Glutamatergic neuron (in vitro differentiated cells): ENCODE results near the gene EPB41L4B. TPM values are rescaled to one million over a fixed set of nuclear protein-coding genes. Genes with fewer than 3 reads are reported as not detected.

Source experiments
- DNase-seq: peaks from one replicate; pipeline ENCODE4 v3.0.0; 2022
- H3K27ac Mint-ChIP-seq: one replicate; pipeline ENCODE4 v1.8.0; 2020; ENCODE audit warnings: mild to moderate bottlenecking, mixed read lengths, inconsistent platforms; ENCODE audit not compliant: unreplicated experiment
- H3K27me3 Mint-ChIP-seq: one replicate; pipeline ENCODE4 v1.8.0; 2020; ENCODE audit warnings: mild to moderate bottlenecking, moderate library complexity, mixed read lengths, inconsistent platforms; ENCODE audit not compliant: unreplicated experiment
- H3K36me3 Mint-ChIP-seq: one replicate; pipeline ENCODE4 v1.8.0; 2020; ENCODE audit warnings: mild to moderate bottlenecking, mixed read lengths, inconsistent platforms; ENCODE audit not compliant: unreplicated experiment
- H3K4me1 Mint-ChIP-seq: one replicate; pipeline ENCODE4 v1.8.0; 2020; ENCODE audit warnings: mild to moderate bottlenecking, low read depth, mixed read lengths, inconsistent platforms; ENCODE audit not compliant: unreplicated experiment
- H3K4me3 Mint-ChIP-seq: one replicate; pipeline ENCODE4 v1.8.0; 2020; ENCODE audit warnings: mild to moderate bottlenecking, mixed read lengths, inconsistent platforms; ENCODE audit not compliant: unreplicated experiment
- H3K9me3 Mint-ChIP-seq: one replicate; pipeline ENCODE4 v1.8.0; 2020; ENCODE audit warnings: mild to moderate bottlenecking, moderate library complexity, mixed read lengths, inconsistent platforms; ENCODE audit not compliant: unreplicated experiment
- CTCF ChIP-seq: fragments of 200-600 bp; sonication (generic); IDR thresholded peaks from one replicate; pipeline ENCODE4 v1.5.0; 2021; ENCODE audit not compliant: partially characterized antibody, unreplicated experiment
- total RNA-seq: library from RNA; stranded (reverse); fragmentation: NEBNext Ultra II Directional; extraction: Animal tissue kit (Norgen Biotek cat#: 25700); gene quantifications from one replicate; pipeline ENCODE4 v1.2.1, GENCODE V29; 2021; ENCODE audit not compliant: unreplicated experiment

EPB41L4B gene
- total RNA-seq, 1 donor from 2014 or later, result 10.0 TPM

- Mint-ChIP-seq H3K27ac (no peak overlapping the region), H3K9me3 (peaks cover 6% of the 10 kb centered on the region), H3K4me3 (no peak overlapping the region), H3K36me3 (no peaks in the 10 kb centered on the region), H3K4me1 (peaks cover 1% of the 10 kb centered on the region), H3K27me3 (peaks cover 3% of the 10 kb centered on the region)
- no peak for DNase-seq
- TF ChIP-seq CTCF, result no peak
Observed at GRCh38 chr9:109205526-109205925, 115.3 kb downstream of the EPB41L4B start.

GRCh38 chr9:109203761-109204360, 117.0 kb downstream of the EPB41L4B start:
- peaks cover 6% of the 10 kb centered on the region for H3K9me3 Mint-ChIP-seq
- H3K4me3 Mint-ChIP-seq, result no peak overlapping the region
- H3K36me3 Mint-ChIP-seq, result no peaks in the 10 kb centered on the region
- H3K27ac Mint-ChIP-seq, result no peak overlapping the region
- no peak for DNase-seq
- peaks cover 3% of the 10 kb centered on the region for H3K27me3 Mint-ChIP-seq
- no peaks in the 10 kb centered on the region for H3K4me1 Mint-ChIP-seq
- no peak for TF ChIP-seq CTCF

GRCh38 chr9:109199676-109200075, 121.2 kb downstream of the EPB41L4B start:
- H3K27me3 Mint-ChIP-seq, result peaks cover 3% of the 10 kb centered on the region
- H3K4me3 Mint-ChIP-seq, result no peak overlapping the region
- DNase-seq, result no peak
- peaks cover 9% of the 10 kb centered on the region for H3K4me1 Mint-ChIP-seq
- no peaks in the 10 kb centered on the region for H3K36me3 Mint-ChIP-seq
- H3K9me3 Mint-ChIP-seq, result peaks cover 4% of the 10 kb centered on the region
- TF ChIP-seq CTCF, result no peak
- H3K27ac Mint-ChIP-seq, result no peak overlapping the region

- TF ChIP-seq CTCF, result no peak
- H3K9me3 Mint-ChIP-seq, result peaks cover 8% of the 10 kb centered on the region
- no peak overlapping the region for H3K4me3 Mint-ChIP-seq
- peaks cover 6% of the 10 kb centered on the region for H3K27me3 Mint-ChIP-seq
- no peaks in the 10 kb centered on the region for H3K36me3 Mint-ChIP-seq
- H3K4me1 Mint-ChIP-seq, result peaks cover 16% of the 10 kb centered on the region
- DNase-seq, result no peak
- no peak overlapping the region for H3K27ac Mint-ChIP-seq
Observed at GRCh38 chr9:109198736-109199382, 122.0 kb downstream of the EPB41L4B start.

GRCh38 chr9:109193974-109194556, 126.8 kb downstream of the EPB41L4B start:
- Mint-ChIP-seq H3K4me3 (peak overlapping the region; percentile 85), H3K27ac (peak overlapping the region; percentile 98), H3K27me3 (peaks cover 3% of the 10 kb centered on the region), H3K36me3 (no peaks in the 10 kb centered on the region), H3K4me1 (peaks cover 29% of the 10 kb centered on the region), H3K9me3 (peaks cover 6% of the 10 kb centered on the region)
- no peak for TF ChIP-seq CTCF
- DNase-seq, result peak; percentile 80
